Ovary (tissue), 3 donors: ENCODE measurements around the gene FOS.

Experiments
- EP300 ChIP-seq: sonication (generic); formaldehyde crosslinking; IDR thresholded peaks from one replicate; pipeline ENCODE4 v1.6.1; 2017; ENCODE audit warnings: antibody characterized with exemption
- POLR2A ChIP-seq: fragments of 450-650 bp; IDR thresholded peaks from one replicate; pipeline ENCODE4 v1.6.1; 2017; ENCODE audit warnings: antibody characterized with exemption, mild to moderate bottlenecking, moderate library complexity
- TF ChIP-seq, protein P1 (sequence below), 3 donors: fragments of 450-650 bp in 2 of 3; fragments of 200-600 bp in 1 of 3; IDR thresholded peaks; one replicate each; pipeline versions ENCODE4 v1.5.1 to v1.8.0; 2016 to 2022; ENCODE audit warnings: antibody characterized with exemption in 3 of 3, mild to moderate bottlenecking in 1 of 3
- donor health status: DM: no; HTN: no; CAD: no.

DNA sequence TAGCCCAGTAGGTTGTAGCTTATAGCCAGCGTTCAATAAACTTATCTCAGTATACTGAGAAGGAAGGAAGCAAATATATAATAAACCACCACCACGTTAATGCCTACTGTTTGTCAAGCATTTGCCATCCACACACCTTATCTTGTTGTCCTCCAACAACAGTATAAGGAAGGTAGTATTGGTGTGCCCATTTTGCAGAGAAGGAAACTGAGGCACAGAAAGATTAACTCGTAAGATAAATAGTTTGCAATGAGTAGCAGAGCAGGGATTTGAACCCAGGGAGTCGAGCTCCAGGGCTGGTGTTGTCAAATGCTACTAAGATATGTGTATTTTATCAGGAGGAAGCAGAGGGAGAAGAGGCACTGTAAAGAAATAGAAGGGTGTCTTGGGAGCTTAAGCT is 27.8 kb upstream of the FOS start:
- TF ChIP-seq, protein P1, sequence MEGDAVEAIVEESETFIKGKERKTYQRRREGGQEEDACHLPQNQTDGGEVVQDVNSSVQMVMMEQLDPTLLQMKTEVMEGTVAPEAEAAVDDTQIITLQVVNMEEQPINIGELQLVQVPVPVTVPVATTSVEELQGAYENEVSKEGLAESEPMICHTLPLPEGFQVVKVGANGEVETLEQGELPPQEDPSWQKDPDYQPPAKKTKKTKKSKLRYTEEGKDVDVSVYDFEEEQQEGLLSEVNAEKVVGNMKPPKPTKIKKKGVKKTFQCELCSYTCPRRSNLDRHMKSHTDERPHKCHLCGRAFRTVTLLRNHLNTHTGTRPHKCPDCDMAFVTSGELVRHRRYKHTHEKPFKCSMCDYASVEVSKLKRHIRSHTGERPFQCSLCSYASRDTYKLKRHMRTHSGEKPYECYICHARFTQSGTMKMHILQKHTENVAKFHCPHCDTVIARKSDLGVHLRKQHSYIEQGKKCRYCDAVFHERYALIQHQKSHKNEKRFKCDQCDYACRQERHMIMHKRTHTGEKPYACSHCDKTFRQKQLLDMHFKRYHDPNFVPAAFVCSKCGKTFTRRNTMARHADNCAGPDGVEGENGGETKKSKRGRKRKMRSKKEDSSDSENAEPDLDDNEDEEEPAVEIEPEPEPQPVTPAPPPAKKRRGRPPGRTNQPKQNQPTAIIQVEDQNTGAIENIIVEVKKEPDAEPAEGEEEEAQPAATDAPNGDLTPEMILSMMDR (IDR thresholded peaks at IDR 0.05), result no peak
- TF ChIP-seq POLR2A (no peak), EP300 (no peak)
